Stimulated activated CD8-positive, alpha-beta memory T cell treated with anti-CD3 and anti-CD28 coated beads, Interleukin-12 subunit alpha, Interleukin-12 subunit beta, amount 100 ng/mL, for 1 hour (primary cell): ENCODE measurements around the gene NHLRC4.

Experiments
- DNase-seq: peaks from one replicate; pipeline ENCODE4 v3.0.0-alpha.2; 2020; ENCODE audit warnings: low read depth

Gene NHLRC4

DNA sequence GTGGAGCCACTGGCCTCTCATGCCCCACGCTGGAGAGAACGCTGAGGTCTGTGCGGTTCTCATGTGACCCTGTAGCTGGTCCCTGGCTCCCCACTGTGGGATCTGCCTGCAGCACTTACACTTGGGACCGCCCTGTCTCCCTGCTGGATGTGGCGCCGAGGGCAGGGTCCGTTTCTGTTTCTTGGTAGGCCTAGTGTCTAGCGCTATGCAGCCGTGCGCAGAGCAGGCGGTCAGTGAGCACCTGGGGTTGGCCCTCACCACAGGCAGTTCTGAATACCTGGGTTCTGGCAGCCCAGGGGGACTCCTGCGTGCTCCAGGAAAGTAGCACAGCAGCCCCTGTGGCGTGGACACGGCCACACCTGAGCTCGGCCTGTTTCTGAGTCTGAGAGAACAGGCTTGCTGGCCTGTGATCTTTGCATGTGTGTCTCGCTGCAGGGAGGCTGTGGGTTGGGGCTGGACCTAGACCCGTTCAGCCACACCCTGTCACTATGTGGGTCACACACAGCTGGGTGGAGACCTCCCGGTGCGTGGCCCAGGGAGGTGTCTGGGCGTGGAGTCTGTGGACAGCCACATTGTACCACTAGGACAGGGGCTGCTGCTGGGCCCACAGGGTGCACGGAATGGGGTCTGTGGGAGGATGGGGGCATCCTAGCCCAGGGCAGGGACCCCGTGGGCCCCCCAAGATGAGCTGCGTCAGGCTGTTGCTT, 36.5 kb upstream of the NHLRC4 start:
- DNase-seq, result no peak

DNA sequence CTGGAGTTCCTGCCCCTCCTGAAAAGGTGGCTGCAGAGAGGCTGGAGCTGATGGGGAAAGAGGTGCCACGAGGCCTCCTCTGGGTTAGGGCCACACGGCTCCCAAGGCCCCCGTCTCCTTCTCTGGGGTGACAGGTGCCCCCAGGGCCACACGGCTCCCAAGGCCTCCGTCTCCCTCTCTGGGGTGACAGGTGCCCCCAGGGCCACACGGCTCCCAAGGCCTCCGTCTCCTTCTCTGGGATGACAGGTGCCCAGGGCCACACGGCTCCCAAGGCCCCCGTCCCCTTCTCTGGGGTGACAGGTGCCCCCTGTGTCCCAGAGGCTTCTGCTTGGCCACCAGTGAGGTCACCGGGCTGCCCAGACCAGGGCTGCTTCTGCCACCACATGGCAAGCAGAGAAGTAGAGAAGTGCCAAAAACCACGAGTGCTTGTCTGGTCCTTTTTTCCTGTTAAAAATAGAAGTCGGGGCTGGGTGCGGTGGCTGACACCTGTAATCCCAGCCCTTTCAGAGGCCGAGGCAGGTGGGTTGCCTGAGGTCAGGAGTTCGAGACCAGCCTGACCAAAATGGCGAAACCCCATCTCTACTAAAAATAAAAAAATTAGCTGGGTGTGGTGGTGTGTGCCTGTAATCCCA, 35.2 kb upstream of the NHLRC4 start:
- no peak for DNase-seq

DNA sequence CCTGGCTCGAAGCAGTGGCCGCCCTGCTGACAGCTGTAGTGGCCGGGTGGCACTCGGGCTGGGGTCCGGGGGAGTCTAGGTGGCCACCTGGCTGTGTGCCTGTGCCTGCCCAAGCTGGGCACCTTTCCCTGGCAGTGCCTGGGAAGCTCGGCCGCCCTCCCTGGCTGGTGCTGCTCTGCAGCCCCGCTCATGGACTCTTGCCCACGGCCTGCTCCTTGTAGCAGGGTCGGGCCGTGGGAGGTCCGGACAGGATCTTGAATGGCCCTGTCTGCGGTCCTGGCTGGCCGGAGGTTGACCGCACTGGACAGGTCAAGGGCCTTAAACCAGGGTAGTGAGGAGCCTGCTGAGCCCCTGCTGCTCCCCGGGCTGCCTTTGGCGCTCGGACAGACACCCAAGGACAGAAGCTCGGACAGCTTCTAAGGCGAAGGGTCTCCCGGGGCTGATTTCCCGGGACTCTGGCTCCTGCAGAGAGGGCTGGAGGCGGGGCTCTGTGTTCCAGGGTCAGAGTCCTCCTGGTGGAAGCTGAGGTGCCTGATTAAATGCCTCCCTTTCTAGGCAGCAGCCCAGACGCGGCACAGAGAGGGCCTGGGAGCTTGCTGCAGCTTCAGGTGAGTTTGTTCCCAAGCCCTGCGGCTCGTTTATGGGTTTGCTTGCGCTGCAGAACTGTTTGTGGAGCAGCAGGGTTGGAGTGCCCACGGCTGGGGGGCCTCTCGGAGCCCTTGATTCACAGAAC, 33.2 kb upstream of the NHLRC4 start:
- DNase-seq, result no peak

DNA sequence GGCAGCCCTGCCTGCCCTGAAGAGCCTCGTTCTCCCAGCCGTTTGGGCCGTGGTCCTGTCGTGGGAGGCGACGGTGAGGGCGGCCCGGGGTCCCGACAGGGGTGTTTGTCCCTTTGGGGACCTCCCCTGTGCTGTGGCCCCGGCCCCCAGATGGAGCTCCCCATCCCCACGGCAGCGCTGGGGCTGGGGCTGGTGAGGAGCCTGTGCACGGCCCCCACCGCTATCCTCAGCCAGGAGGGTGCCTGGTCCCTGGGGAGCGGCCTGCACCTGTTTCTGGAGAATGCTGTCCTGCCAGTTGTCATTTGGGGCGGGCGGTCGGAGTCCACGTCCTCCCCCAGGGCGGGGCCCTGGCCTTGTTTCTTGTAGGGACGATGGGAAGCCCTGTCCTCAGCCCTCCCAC, 32.7 kb upstream of the NHLRC4 start:
- DNase-seq, result no peak

DNA sequence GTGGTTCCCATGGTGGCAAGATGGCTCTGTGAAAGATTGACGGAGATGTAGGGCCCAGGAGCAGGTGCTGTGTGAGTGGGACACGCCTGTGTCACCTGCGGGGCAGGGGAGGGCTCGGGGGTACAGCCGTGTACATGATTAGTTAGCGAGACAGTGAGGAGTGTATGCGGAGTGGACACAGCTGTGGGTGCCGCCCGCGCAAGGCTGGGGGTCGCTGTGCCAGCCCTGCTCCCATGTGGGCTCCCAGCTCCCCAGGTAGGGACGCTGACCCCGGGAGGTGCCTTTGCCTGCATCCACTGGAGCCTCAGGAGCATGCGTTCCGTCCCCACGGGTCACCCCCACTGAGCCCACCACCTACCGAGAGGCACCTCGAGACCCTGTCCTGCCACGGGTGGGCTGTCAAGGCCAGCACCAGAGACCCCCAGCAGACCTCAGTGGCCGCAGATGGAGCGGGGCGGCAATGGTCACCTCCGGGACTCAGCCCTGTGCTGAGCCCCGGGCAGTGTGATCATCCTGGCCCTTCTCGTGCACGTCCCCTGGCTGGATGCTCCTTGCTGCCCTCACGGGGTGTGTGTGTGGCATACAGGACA, 31.9 kb upstream of the NHLRC4 start:
- DNase-seq, result no peak

DNA sequence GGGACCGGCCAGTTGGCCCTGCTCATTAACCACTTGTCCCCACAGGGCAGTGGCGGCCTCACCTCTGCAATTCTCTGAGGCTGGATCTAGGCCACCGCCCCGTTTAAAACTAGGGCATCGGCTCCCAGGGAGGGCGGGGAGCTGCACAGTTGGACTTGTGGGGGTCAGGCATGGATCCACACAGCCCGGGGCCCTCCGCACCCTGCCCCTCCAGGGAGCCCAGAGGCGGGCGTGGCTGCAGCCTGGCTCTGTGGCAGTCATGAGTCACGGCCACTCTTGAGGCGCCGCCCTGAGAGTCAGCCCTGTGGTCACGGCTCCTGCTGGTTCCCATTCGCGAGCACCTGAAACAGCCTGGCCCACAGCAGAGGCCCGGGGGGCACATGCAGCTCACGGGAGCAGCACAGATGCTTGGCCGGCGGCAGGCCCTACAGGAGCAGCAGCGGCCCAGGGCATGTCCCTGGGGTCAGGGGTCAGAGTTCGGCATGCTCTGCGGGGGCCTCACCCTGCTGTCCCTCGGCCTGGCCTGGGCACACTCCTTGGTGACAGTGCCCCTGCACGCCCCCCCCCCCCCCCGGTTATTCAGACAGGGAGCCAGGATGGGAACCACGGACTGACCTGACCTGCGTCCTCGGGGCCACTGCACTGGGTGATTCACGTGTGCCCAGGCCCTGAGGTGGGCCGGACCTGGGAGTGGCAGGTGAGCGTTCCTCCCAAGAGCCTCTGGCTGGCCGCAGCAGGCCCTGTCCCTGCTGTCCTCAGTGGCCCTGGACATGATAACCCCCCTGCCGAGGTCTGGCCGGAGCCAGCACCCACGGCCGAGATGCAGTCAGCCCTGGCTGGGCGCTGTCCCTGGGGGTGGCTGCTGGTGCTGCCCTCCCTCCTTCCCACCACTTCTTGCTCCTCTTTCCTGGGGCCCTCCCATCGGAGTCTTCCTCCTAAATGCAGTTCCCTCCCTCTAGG, 31.1 kb upstream of the NHLRC4 start:
- no peak for DNase-seq

DNA sequence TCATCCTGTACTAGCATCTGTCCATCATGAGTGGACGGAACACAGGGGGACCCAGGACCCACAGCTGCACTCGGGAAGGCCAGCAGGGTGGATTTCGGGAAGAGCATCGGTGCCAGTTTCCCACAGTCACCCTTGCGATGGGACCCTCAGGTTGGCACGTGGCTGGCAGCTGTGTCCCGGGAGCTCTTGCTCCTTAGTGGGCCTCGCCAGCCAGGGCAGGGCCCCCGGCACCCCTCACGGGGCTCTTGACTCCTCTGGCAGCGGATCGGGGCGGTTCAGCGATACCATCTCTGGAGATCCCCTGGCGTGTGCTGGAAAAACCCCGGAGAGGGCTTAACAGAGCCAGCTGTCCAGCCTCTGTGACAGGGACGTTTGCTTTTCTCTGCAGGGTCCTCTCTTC, 30.1 kb upstream of the NHLRC4 start:
- DNase-seq, result no peak

DNA sequence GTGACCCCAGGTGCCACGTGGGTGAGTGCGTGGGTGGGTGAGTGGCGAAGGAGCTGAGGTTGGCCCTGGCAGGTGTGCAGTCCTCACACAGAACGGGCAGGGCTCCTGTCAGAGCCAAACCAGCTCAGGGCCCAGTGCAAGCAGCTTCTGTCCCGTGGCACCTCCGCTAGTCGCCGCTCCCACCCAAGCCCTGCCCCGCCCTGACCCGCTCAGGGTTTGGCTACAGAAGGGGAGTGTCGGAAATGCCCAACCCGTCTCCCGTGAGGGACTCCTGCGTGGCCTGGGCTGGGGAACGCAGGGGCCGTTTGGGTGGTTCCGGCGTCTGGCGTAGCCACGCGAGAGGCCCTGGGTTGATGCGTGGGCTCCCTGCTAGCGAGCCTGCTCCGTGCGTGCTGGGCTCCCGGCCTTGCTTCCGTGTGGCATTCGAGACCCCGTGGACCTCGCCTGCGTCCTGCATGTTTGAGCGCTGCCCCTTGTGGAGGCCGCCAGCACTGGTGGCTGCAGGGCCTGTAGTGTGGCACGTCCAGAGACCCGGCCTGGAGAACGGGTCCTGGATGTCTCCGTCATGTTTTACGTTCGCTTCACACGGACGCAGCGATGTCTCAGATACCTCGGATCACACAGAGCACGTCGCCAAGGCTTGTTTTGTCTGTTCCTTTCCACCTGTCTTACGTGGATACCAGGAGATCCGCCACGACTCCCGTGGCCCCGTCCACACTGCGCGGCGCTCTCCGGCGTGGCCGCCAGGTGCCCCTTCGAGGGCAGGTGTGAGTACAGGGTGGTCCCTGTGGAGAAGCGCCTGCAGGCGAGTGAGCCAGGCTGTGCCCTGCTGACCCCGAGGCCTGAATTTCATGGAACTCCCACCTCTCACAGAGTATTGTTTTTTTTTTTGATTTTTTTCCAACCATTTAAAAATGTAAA, 29.1 kb upstream of the NHLRC4 start:
- no peak for DNase-seq

DNA sequence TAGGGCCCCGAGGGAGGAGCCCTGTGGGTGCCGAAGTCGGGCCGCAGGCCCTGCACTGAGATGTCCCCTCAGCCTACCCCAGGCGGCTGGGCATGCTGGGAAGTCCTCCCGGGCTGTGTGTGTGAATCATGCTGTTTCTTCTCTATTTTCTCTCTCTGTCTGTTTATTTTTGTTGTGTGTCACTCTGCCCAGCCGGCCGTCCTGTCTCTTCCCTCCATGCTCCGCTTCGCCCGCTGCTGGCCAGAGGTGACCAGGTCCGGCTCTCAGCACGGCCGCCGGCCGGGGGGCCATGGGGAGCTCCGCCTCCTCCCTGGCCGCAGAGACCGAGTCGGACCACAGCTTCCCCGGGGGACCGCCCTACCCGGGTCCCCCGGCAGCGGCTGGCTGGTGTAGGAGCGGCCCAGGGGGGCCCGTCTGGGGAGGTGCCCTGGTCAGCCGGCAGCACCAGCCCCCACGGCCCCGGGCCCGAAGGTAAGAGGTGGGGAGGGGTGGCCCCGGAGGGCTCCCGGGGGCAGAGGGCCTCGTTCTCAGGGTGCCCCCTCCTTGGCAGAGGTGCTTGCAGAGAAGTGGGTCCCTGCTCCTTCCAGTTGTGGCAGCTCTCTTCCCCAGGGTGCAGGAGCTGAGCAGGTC, 26.8 kb upstream of the NHLRC4 start:
- no peak for DNase-seq

DNA sequence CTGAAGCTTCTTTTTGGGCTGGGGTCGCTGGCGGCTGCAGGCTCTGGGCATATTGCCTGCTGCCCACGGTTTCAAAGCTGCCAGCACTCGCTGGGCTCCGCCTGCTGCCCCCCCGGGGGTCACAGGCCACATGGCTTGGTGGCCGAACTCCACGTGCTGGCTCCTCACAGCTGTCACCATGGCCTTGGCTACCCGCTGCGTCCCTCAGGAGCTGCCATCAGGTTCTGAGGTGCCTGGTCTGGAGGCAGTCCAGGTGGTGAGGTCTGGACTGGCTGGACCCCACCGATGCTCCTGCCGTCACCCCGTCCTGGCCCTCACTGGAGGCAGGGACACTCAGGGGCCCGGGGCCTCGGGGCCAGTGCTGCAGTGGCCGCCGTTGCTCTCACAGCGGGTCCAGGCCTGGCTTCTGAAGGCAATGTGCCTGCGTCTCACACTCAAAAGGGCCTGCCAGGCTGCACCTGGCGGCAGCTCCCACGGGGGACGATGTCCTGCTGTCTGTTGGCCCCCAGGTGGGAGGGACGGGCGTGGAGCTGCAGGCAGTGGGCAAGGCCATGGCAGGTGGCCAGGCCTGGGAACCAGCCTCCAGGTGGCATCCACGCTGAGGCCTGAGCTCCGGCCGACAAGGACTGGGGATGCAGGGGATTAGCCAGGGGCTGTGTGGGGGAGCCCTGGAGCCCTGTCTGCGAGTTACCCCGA, 26.0 kb upstream of the NHLRC4 start:
- DNase-seq, result no peak

DNA sequence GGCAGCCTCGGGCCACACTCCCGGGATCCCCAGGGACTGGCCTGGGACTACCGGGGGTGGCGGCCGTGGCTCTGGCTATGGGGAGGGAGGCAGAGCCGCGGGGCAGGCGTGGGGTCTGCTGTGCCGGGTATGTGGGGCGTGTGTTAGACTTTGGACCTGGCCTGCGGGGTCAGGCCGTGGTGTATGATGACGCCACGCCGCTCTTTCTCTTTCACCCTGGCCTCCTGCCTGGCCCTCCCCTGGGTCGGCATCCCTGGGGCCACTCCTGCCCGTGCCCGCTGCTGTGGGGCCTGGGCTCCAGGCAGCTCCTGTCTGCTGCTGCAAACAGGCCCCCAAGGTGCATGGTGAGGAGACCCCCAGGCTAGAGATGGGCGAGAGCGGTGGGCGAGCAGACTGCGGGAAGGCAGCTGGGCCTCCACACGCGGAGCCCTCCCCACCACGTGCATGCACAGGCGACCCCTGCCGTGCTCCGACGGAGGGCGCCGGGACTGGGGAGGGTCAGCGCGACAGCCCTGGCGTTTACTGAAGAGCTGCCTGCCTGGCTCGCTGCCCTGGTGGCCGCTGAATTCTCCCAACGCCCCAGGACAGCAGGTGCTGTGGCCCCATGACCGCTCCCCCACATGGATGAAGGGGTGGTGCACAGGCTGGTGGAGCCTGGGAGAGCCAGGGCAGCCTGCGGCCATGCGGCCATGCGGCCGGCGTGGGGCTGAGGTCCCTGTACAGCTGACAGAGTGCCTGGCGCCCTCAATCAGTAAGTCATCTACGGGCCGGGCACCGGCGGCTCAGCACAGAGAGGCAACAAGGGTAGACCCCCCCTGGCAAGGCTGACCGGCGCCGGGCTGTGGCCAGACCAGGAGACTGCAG, 23.3 kb upstream of the NHLRC4 start:
- DNase-seq, result no peak

DNA sequence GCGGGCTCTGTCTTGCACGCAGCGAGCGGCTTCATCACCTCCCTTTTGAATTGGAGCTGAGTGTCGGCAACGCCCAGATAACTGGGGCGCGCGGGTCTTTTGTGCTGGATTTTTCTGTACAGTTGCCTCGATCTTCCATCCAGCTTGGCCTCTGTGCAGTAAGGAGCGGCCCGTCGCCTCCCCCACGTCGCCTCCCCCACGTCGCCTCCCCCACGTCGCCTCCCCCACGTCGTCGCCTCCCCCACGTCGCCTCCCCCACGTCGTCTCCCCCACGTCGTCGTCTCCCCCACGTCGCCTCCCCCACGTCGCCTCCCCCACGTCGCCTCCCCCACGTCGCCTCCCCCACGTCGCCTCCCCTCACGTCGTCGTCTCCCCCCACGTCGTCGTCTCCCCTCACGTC, 22.3 kb upstream of the NHLRC4 start:
- no peak for DNase-seq

DNA sequence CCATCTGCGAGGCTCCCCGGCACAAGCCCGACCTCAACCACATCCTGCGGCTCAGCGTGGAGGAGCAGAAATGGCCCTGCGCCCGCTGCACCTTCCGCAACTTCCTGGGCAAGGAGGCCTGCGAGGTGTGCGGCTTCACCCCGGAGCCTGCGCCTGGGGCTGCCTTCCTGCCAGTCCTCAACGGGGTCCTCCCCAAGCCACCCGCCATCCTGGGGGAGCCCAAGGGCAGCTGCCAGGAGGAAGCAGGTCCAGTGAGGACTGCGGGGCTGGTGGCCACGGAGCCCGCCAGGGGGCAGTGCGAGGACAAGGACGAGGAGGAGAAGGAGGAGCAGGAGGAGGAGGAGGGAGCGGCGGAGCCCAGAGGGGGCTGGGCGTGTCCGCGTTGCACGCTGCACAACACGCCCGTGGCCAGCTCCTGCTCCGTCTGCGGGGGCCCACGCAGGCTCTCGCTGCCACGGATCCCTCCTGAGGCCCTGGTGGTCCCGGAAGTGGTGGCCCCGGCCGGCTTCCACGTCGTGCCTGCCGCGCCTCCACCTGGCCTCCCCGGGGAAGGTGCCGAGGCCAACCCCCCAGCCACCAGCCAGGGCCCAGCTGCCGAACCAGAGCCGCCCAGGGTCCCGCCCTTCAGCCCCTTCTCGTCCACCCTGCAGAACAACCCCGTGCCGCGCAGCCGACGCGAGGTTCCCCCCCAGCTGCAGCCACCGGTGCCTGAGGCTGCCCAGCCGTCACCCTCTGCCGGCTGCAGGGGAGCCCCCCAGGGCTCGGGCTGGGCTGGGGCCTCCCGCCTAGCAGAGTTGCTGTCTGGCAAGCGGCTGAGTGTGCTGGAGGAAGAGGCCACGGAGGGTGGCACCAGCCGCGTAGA, 19.7 kb upstream of the NHLRC4 start:
- DNase-seq, result no peak

DNA sequence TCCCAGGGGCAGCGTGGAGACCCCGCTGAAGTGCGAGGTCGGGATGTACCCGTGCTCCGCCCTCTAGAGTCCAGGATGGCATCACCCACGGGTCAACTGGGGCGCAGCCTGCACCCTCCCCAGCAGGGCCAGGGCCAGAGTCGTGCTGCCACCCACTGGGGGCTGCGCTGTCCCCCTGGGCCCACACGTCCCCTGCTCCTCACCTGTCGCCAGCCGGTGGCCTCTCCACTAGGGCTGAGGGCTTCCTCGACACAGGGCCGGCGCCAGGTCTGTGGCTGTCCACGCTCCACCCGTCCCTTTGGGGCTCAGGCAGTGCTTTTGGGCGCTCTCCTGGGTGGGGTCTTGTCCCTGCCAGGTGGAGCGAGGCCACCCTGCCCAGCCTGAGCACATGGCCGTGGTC, 18.2 kb upstream of the NHLRC4 start:
- no peak for DNase-seq

DNA sequence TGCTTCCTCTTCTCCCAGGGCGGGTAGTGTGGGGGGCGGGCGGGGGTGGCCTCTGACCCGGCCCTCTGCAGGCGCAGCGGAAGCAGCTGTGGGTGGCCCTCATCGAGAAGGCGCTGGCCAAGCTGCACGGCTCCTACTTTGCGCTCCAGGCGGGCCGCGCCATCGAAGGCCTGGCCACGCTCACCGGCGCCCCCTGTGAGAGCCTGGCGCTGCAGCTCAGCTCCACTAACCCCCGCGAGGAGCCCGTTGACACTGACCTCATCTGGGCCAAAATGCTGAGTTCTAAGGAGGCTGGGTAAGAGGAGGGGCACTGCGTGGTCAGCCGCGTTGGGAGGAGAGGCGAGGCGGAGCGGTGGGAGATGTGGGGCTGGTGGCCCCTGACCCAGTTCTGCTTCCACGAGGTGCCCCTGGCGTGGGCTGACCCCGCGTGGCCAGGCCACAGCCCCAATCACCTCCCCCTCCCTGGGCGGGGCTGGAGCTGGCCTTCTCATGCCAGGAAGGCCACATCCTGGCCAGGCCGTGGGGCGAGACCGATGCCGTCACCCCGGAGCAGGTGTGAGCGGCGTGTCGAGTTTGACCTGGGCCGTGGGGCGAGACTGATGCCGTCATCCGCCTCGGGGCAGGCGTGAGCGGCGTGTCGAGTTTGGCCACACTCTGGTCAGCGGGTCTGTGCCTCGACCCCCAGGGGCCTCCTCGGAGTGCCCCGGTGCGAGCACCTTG, 17.1 kb upstream of the NHLRC4 start:
- DNase-seq, result no peak

DNA sequence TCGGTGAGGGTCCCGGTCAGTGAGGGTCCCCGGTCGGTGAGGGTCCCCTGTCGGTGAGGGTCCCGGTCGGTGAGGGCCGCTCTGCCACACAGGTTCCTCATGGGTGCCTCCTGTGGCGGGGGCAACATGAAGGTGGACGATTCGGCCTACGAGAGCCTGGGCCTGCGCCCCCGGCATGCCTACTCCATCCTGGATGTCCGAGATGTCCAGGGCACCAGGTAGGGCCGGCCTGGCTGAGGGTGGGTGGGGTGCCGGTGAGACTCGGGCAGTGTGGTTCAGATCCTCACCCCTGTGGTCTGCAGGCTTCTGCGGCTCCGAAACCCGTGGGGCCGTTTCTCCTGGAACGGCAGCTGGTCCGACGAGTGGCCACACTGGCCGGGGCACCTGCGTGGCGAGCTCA, 15.6 kb upstream of the NHLRC4 start:
- no peak for DNase-seq

DNA sequence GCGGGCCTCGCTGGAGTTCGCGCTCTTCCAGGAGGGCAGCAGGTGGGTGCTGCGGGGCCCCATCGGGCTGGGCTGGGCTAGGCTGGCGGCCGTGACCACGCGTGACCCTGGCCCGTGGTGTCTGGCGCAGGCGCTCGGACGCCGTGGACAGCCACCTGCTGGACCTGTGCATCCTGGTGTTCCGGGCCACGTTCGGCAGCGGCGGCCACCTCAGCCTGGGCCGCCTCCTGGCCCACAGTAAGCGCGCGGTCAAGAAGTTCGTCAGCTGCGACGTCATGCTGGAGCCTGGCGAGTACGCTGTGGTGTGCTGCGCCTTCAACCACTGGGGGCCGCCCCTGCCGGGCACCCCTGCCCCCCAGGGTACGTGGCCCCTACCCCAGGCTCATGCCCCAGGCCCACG, 14.6 kb upstream of the NHLRC4 start:
- no peak for DNase-seq
